Measurements from ENCODE around the gene PIH1D1.

Gene PIH1D1

GRCh38 chr19:49472936-49473335, 21.3 kb upstream of the PIH1D1 start:
- TF ChIP-seq GATA2 (IDR thresholded peaks at IDR 0.05; ENCODE audit: low read depth, low read length) (no peak), GATA3 (IDR thresholded peaks at IDR 0.05; ENCODE audit: low read depth, low read length) (no peak)

- TF ChIP-seq GATA3 (IDR thresholded peaks at IDR 0.05; ENCODE audit: low read depth, low read length) (no peak), GATA2 (IDR thresholded peaks at IDR 0.05; ENCODE audit: low read depth, low read length) (no peak)
Observed at GRCh38 chr19:49470615-49470978, 19.0 kb upstream of the PIH1D1 start.

GRCh38 chr19:49469828-49470614, 18.4 kb upstream of the PIH1D1 start:
- no peak for TF ChIP-seq GATA2 (IDR thresholded peaks at IDR 0.05; ENCODE audit: low read depth, low read length)
- TF ChIP-seq GATA3 (IDR thresholded peaks at IDR 0.05; ENCODE audit: low read depth, low read length), result no peak

GRCh38 chr19:49468746-49469447, 17.3 kb upstream of the PIH1D1 start:
- TF ChIP-seq GATA3 (IDR thresholded peaks at IDR 0.05; ENCODE audit: low read depth, low read length) (no peak), GATA2 (IDR thresholded peaks at IDR 0.05; ENCODE audit: low read depth, low read length) (no peak)

- TF ChIP-seq GATA2 (IDR thresholded peaks at IDR 0.05; ENCODE audit: low read depth, low read length), result no peak
- no peak for TF ChIP-seq GATA3 (IDR thresholded peaks at IDR 0.05; ENCODE audit: low read depth, low read length)
Observed at GRCh38 chr19:49468199-49468598, 16.6 kb upstream of the PIH1D1 start.

GRCh38 chr19:49465371-49465770, 13.8 kb upstream of the PIH1D1 start:
- no peak for TF ChIP-seq GATA3 (IDR thresholded peaks at IDR 0.05; ENCODE audit: low read depth, low read length)

- no peak for TF ChIP-seq GATA3 (IDR thresholded peaks at IDR 0.05; ENCODE audit: low read depth, low read length)
- no peak for TF ChIP-seq GATA2 (IDR thresholded peaks at IDR 0.05; ENCODE audit: low read depth, low read length)
Observed at GRCh38 chr19:49463960-49464740, 12.5 kb upstream of the PIH1D1 start.

- no peak for TF ChIP-seq GATA2 (IDR thresholded peaks at IDR 0.05; ENCODE audit: low read depth, low read length)
- TF ChIP-seq GATA3 (IDR thresholded peaks at IDR 0.05; ENCODE audit: low read depth, low read length), result no peak
Observed at GRCh38 chr19:49462492-49462891, 10.9 kb upstream of the PIH1D1 start.

GRCh38 chr19:49461656-49462055, 10.0 kb upstream of the PIH1D1 start:
- TF ChIP-seq GATA2 (IDR thresholded peaks at IDR 0.05; ENCODE audit: low read depth, low read length) (no peak), GATA3 (IDR thresholded peaks at IDR 0.05; ENCODE audit: low read depth, low read length) (no peak)

- TF ChIP-seq GATA3 (IDR thresholded peaks at IDR 0.05; ENCODE audit: low read depth, low read length) (no peak), GATA2 (IDR thresholded peaks at IDR 0.05; ENCODE audit: low read depth, low read length) (no peak)
Observed at GRCh38 chr19:49459388-49459787, 7.8 kb upstream of the PIH1D1 start.

GRCh38 chr19:49458567-49458903, 6.9 kb upstream of the PIH1D1 start:
- no peak for TF ChIP-seq GATA2 (IDR thresholded peaks at IDR 0.05; ENCODE audit: low read depth, low read length)
- TF ChIP-seq GATA3 (IDR thresholded peaks at IDR 0.05; ENCODE audit: low read depth, low read length), result no peak

GRCh38 chr19:49456326-49456725, 4.7 kb upstream of the PIH1D1 start:
- no peak for TF ChIP-seq GATA2 (IDR thresholded peaks at IDR 0.05; ENCODE audit: low read depth, low read length)
- no peak for TF ChIP-seq GATA3 (IDR thresholded peaks at IDR 0.05; ENCODE audit: low read depth, low read length)

- TF ChIP-seq GATA3 (IDR thresholded peaks at IDR 0.05; ENCODE audit: low read depth, low read length) (no peak), GATA2 (IDR thresholded peaks at IDR 0.05; ENCODE audit: low read depth, low read length) (no peak)
Observed at GRCh38 chr19:49455773-49456172, 4.2 kb upstream of the PIH1D1 start.

GRCh38 chr19:49453757-49454240, 2.2 kb upstream of the PIH1D1 start:
- TF ChIP-seq GATA3 (IDR thresholded peaks at IDR 0.05; ENCODE audit: low read depth, low read length) (no peak), GATA2 (IDR thresholded peaks at IDR 0.05; ENCODE audit: low read depth, low read length) (no peak)

Data from SH-SY5Y (cell line).